ENCODE data around the gene LRRTM2. TPM values are rescaled to one million over a fixed set of nuclear protein-coding genes. Genes with fewer than 3 reads are reported as not detected.

Gene LRRTM2
- total RNA-seq, 1 donor from 2014 or later = not detected

DNA sequence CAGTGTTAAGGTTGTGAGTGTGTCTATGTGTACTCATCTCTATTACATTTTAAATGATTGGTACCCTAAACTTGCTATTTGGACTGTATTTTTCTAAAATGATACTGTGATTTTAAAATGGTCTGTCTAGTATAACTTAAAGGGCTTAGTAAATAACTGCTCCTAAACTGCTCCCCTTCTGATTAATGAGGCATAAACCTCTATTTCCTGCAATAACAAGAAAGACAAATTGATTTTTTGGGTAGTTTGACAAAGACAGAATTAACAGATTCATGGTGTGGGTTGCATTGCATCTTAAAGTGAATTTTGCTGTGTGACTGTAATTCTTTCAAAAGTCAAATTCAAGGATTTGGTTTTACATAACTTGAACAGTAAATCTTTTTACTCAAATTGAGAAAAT lies 8.1 kb upstream of the LRRTM2 start:
- no peaks in the 10 kb centered on the region for H3K9me3 ChIP-seq (ENCODE audit: low read depth)
- Mint-ChIP-seq H3K9me3 (peaks cover 4% of the 10 kb centered on the region), H3K36me3 (peaks cover 33% of the 10 kb centered on the region), H3K27me3 (ENCODE audit: insufficient read depth, low read depth) (peaks cover 2% of the 10 kb centered on the region), H3K4me3 (no peak overlapping the region), H3K4me1 (no peaks in the 10 kb centered on the region), H3K27ac (no peak overlapping the region)
- H3K9ac ChIP-seq = no peak overlapping the region
- H3K4me2 ChIP-seq = no peak overlapping the region
- no peak overlapping the region for H2AFZ ChIP-seq (replicated peaks)
- no peak overlapping the region for H3K4me3 ChIP-seq
- H3K4me1 ChIP-seq = peaks cover 12% of the 10 kb centered on the region
- no peak for DNase-seq (ENCODE audit: low spot score)
- H3K27me3 ChIP-seq = no peaks in the 10 kb centered on the region
- peaks cover under 1% of the 10 kb centered on the region for H4K20me1 ChIP-seq (ENCODE audit: low read depth)
- H3K27ac ChIP-seq = no peak overlapping the region
- H3K36me3 ChIP-seq = peaks cover 13% of the 10 kb centered on the region
- no peaks in the 10 kb centered on the region for H3F3A ChIP-seq (ENCODE audit: low read depth)
- peaks cover 65% of the 10 kb centered on the region for H3K79me2 ChIP-seq (ENCODE audit: low read depth)
- TF ChIP-seq, protein P1, sequence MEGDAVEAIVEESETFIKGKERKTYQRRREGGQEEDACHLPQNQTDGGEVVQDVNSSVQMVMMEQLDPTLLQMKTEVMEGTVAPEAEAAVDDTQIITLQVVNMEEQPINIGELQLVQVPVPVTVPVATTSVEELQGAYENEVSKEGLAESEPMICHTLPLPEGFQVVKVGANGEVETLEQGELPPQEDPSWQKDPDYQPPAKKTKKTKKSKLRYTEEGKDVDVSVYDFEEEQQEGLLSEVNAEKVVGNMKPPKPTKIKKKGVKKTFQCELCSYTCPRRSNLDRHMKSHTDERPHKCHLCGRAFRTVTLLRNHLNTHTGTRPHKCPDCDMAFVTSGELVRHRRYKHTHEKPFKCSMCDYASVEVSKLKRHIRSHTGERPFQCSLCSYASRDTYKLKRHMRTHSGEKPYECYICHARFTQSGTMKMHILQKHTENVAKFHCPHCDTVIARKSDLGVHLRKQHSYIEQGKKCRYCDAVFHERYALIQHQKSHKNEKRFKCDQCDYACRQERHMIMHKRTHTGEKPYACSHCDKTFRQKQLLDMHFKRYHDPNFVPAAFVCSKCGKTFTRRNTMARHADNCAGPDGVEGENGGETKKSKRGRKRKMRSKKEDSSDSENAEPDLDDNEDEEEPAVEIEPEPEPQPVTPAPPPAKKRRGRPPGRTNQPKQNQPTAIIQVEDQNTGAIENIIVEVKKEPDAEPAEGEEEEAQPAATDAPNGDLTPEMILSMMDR (IDR thresholded peaks at IDR 0.05) = no peak
- no peak for TF ChIP-seq EZH2 (IDR thresholded peaks at IDR 0.05)

GRCh38 chr5:138878437-138879235 lies 3.5 kb upstream of the LRRTM2 start:
- H3K36me3 Mint-ChIP-seq = peaks cover 20% of the 10 kb centered on the region
- TF ChIP-seq, protein P1 (IDR thresholded peaks at IDR 0.05) = no peak
- no peak for TF ChIP-seq EZH2 (IDR thresholded peaks at IDR 0.05)
- TF ChIP-seq EZH2phosphoT487 (IDR thresholded peaks at IDR 0.05) = no peak
- DNase-seq (ENCODE audit: low spot score) = no peak
- H3K4me1 Mint-ChIP-seq = peaks cover 27% of the 10 kb centered on the region
- H3K27ac Mint-ChIP-seq = no peak overlapping the region
- Histone ChIP-seq H3K79me2 (ENCODE audit: low read depth) (peaks cover 93% of the 10 kb centered on the region), H3K9ac (no peak overlapping the region), H2AFZ (replicated peaks) (no peak overlapping the region), H3K36me3 (no peaks in the 10 kb centered on the region), H3K27me3 (no peaks in the 10 kb centered on the region), H4K20me1 (ENCODE audit: low read depth) (peaks cover 26% of the 10 kb centered on the region), H3K4me1 (peaks cover 26% of the 10 kb centered on the region), H3K9me3 (ENCODE audit: low read depth) (no peaks in the 10 kb centered on the region), H3K4me2 (no peak overlapping the region), H3K27ac (no peak overlapping the region), H3F3A (ENCODE audit: low read depth) (peaks cover 8% of the 10 kb centered on the region), H3K4me3 (no peak overlapping the region)
- peaks cover 4% of the 10 kb centered on the region for H3K9me3 Mint-ChIP-seq
- peaks cover 6% of the 10 kb centered on the region for H3K27me3 Mint-ChIP-seq (ENCODE audit: insufficient read depth, low read depth)
- H3K4me3 Mint-ChIP-seq = no peak overlapping the region

DNA sequence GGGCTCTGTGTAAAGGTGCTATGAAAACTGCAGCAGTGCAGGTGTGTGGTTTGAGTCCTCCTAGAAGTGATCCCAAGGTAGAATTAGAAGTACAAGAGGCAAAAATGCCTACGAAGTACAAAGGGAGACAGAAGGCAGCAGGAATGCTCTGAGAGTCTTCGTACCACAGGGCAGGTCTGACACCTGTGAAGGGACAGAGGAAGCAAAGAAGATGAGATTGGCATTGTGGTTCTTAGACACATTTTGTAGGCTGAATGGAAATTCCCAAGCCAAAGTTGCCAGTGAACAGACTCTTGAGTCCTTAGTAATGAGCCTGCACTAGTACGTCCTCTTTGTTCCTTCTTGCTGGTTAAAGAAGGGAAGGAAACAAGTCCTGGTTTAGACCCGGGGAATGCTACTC lies 1.7 kb upstream of the LRRTM2 start:
- Histone ChIP-seq H3K27me3 (no peaks in the 10 kb centered on the region), H3K36me3 (no peaks in the 10 kb centered on the region), H3F3A (ENCODE audit: low read depth) (peaks cover 14% of the 10 kb centered on the region), H3K9ac (no peak overlapping the region), H3K79me2 (ENCODE audit: low read depth) (peaks cover 92% of the 10 kb centered on the region), H3K9me3 (ENCODE audit: low read depth) (no peaks in the 10 kb centered on the region), H4K20me1 (ENCODE audit: low read depth) (peaks cover 44% of the 10 kb centered on the region), H3K4me2 (no peak overlapping the region), H2AFZ (replicated peaks) (no peak overlapping the region), H3K4me1 (peaks cover 40% of the 10 kb centered on the region), H3K27ac (no peak overlapping the region), H3K4me3 (no peak overlapping the region)
- Mint-ChIP-seq H3K27ac (no peak overlapping the region), H3K27me3 (ENCODE audit: insufficient read depth, low read depth) (peaks cover 6% of the 10 kb centered on the region), H3K4me1 (peaks cover 42% of the 10 kb centered on the region), H3K4me3 (no peak overlapping the region), H3K9me3 (no peaks in the 10 kb centered on the region), H3K36me3 (peaks cover 20% of the 10 kb centered on the region)
- TF ChIP-seq EZH2 (IDR thresholded peaks at IDR 0.05) = no peak
- TF ChIP-seq, protein P1 (IDR thresholded peaks at IDR 0.05) = no peak
- no peak for TF ChIP-seq EZH2phosphoT487 (IDR thresholded peaks at IDR 0.05)
- DNase-seq (ENCODE audit: low spot score) = no peak

Data from neural progenitor cell (in vitro differentiated cells).